DMS53 treated with DMSO at 0.1 percent for 48 hours (cell line): ENCODE measurements around the gene RETREG2.

ENCODE experiments used
- DNase-seq: peaks from one replicate; lab custom pipeline; 2025; ENCODE audit not compliant: unreplicated experiment; lab: John Stamatoyannopoulos, UW

Gene RETREG2

GRCh38 chr2:219177552-219178376 is at the start of gene RETREG2:
Gene RETREG2, plus strand, starts transcription at chr2:219178275. Its CDS starts 78 bp downstream, at chr2:219178353.
- DNase-seq: peak; percentile 88

- DNase-seq: no peak
These were observed 49.7 kb upstream of the RETREG2 start for GRCh38 chr2:219128396-219128795.

- DNase-seq: no peak
These were observed 48.5 kb upstream of the RETREG2 start for GRCh38 chr2:219129589-219129988.

- no peak for DNase-seq
These were observed 46.7 kb upstream of the RETREG2 start for GRCh38 chr2:219131327-219131726.

GRCh38 chr2:219131744-219132143 is 46.3 kb upstream of the RETREG2 start:
- no peak for DNase-seq

GRCh38 chr2:219133976-219134375 is 44.1 kb upstream of the RETREG2 start:
- DNase-seq: no peak

- no peak for DNase-seq
These were observed 37.4 kb upstream of the RETREG2 start for GRCh38 chr2:219140722-219141121.

- no peak for DNase-seq
These were observed 35.7 kb upstream of the RETREG2 start for GRCh38 chr2:219142329-219142728.

- DNase-seq: peak; percentile 25
These were observed 28.4 kb upstream of the RETREG2 start for GRCh38 chr2:219149667-219150066.

- peak; percentile 65 for DNase-seq
These were observed 22.9 kb upstream of the RETREG2 start for GRCh38 chr2:219155054-219155644.

GRCh38 chr2:219157396-219157795 is 20.7 kb upstream of the RETREG2 start:
- DNase-seq: no peak

- DNase-seq: no peak
These were observed 20.1 kb upstream of the RETREG2 start for GRCh38 chr2:219158025-219158424.

GRCh38 chr2:219158586-219158985 is 19.5 kb upstream of the RETREG2 start:
- DNase-seq: no peak

- DNase-seq: no peak
These were observed 18.3 kb upstream of the RETREG2 start for GRCh38 chr2:219159771-219160185.

GRCh38 chr2:219160186-219161017 is 17.7 kb upstream of the RETREG2 start, which contains the start of gene NHEJ1:
Gene NHEJ1, minus strand, starts transcription at chr2:219160815. Its CDS starts 2,453 bp downstream, at chr2:219158362.
- peak; percentile 65 for DNase-seq

GRCh38 chr2:219161097-219161496 is 17.0 kb upstream of the RETREG2 start:
- no peak for DNase-seq

GRCh38 chr2:219163156-219163555 is 14.9 kb upstream of the RETREG2 start:
- DNase-seq: no peak

- no peak for DNase-seq
These were observed 12.8 kb upstream of the RETREG2 start for GRCh38 chr2:219165058-219165911.

GRCh38 chr2:219167997-219168396 is 10.1 kb upstream of the RETREG2 start:
- no peak for DNase-seq

- no peak for DNase-seq
These were observed 9.5 kb upstream of the RETREG2 start for GRCh38 chr2:219168526-219168925.

GRCh38 chr2:219168932-219169331 is 9.1 kb upstream of the RETREG2 start:
- DNase-seq: no peak
